H1 (cell line): Measurements from ENCODE around the gene RHBDF2. TPM values are rescaled to one million over a fixed set of nuclear protein-coding genes. Genes with fewer than 3 reads are reported as not detected.

Experiments used
- CTCF ChIA-PET: fragments of 300-600 bp; sonication (Branson Sonifier 250); formaldehyde crosslinking; loops from one replicate; lab custom pipeline; 2021; ENCODE audit not compliant: partially characterized antibody; lab: Charles Lee
- POLR2A ChIA-PET: fragments of 300-600 bp; sonication (Branson Sonifier 250); formaldehyde crosslinking; loops from one replicate; lab custom pipeline; 2021; ENCODE audit warnings: inconsistent platforms; ENCODE audit not compliant: partially characterized antibody; lab: Charles Lee
- DNase-seq, 2 experiments: peaks; one replicate each; pipeline versions ENCODE4 v3.0.0 to v3.0.0-alpha.2; 2010 to 2022; ENCODE audit warnings: low spot score in 2 of 2, low read depth in 1 of 2, mixed read lengths in 1 of 2
- FAIRE-seq: peaks from 2 replicates; lab custom pipeline; 2011; peaks lifted over from hg19 to GRCh38; lab: Jason Lieb, UNC
- H2AFZ ChIP-seq: 2 replicates; pipeline ENCODE4 v1.8.1; 2012; ENCODE audit warnings: low read length, inconsistent platforms
- H2AK5ac ChIP-seq: 2 replicates; pipeline ENCODE4 v1.6.1; 2013; ENCODE audit warnings: low read depth, low read length
- H2BK120ac ChIP-seq: replicated peaks from 2 replicates; pipeline ENCODE3; 2013; ENCODE audit warnings: low read depth, low read length, inconsistent platforms
- H2BK12ac ChIP-seq: 2 replicates; pipeline ENCODE4 v1.6.1; 2013; ENCODE audit warnings: low read depth, low read length
- H2BK15ac ChIP-seq: 2 replicates; pipeline ENCODE4 v1.6.1; 2013; ENCODE audit warnings: low read length
- H2BK20ac ChIP-seq: 2 replicates; pipeline ENCODE4 v1.6.1; 2013; ENCODE audit warnings: low read length
- H2BK5ac ChIP-seq: 2 replicates; pipeline ENCODE4 v1.6.1; 2013; ENCODE audit warnings: low read depth, low read length
- H3K14ac ChIP-seq: 2 replicates; pipeline ENCODE4 v1.6.1; 2013; ENCODE audit warnings: inconsistent platforms; ENCODE audit not compliant: insufficient read length
- H3K18ac ChIP-seq: 2 replicates; pipeline ENCODE4 v1.6.1; 2013; ENCODE audit warnings: low read length; ENCODE audit errors: extremely low read depth
- H3K23ac ChIP-seq: 2 replicates; pipeline ENCODE4 v1.6.1; 2013; ENCODE audit warnings: inconsistent platforms; ENCODE audit not compliant: insufficient read length
- H3K23me2 ChIP-seq: 2 replicates; pipeline ENCODE4 v1.6.1; 2013; ENCODE audit warnings: low read depth, low read length
- H3K27ac ChIP-seq: 2 replicates; pipeline ENCODE4 v1.6.1; 2011; ENCODE audit warnings: low read depth, low read length, inconsistent platforms
- H3K27me3 ChIP-seq, 4 experiments: replicated peaks in 1 of 4; 1 replicate in 1 of 4; 2 replicates in 3 of 4; pipeline versions ENCODE4 v1.6.1 to v1.8.1; 2011 to 2013; ENCODE audit warnings: low read length in 3 of 4, mild to moderate bottlenecking in 3 of 4, inconsistent platforms in 2 of 4, mixed read lengths in 2 of 4, moderate library complexity in 1 of 4; ENCODE audit not compliant: control insufficient read depth in 3 of 4, insufficient read depth in 3 of 4; ENCODE audit errors: extremely low read depth in 1 of 4
- H3K36me3 ChIP-seq, 4 experiments: 2 replicates each; pipeline versions ENCODE4 v1.6.1 to v1.8.1; 2011 to 2013; ENCODE audit warnings: mild to moderate bottlenecking in 4 of 4, low read length in 3 of 4, moderate library complexity in 2 of 4, control low read depth in 1 of 4, inconsistent platforms in 1 of 4; ENCODE audit not compliant: insufficient read depth in 4 of 4, control insufficient read depth in 2 of 4
- H3K4ac ChIP-seq: replicated peaks from 2 replicates; pipeline ENCODE3; 2013; ENCODE audit warnings: low read length, low read depth, mixed read lengths, inconsistent platforms; ENCODE audit not compliant: insufficient read length
- H3K4me1 ChIP-seq, 4 experiments: replicated peaks in 1 of 4; 1 replicate in 1 of 4; 2 replicates in 3 of 4; pipeline versions ENCODE4 v1.6.1 to v1.8.1; 2011 to 2013; ENCODE audit warnings: low read length in 3 of 4, inconsistent platforms in 2 of 4, mixed read lengths in 1 of 4; ENCODE audit not compliant: insufficient read depth in 4 of 4, control insufficient read depth in 3 of 4
- H3K4me2 ChIP-seq, 2 experiments: 2 replicates each; pipeline versions ENCODE4 v1.6.1 to v1.8.1; 2011 to 2013; ENCODE audit warnings: low read depth in 2 of 2, low read length in 2 of 2, control low read depth in 1 of 2, inconsistent platforms in 1 of 2, mild to moderate bottlenecking in 1 of 2; ENCODE audit not compliant: insufficient read depth in 1 of 2
- H3K4me3 ChIP-seq, 4 experiments: fragments of 200-600, 300-600 bp in 1 of 4; sonication (generic), shearing (Covaris generic), sonication (Bioruptor Twin) in 1 of 4; 2 replicates each; pipeline versions ENCODE4 v1.5.1 to v1.8.1; 2011 to 2016; ENCODE audit warnings: low read length in 4 of 4, low read depth in 3 of 4, control low read depth in 2 of 4, inconsistent platforms in 2 of 4, mild to moderate bottlenecking in 2 of 4, mixed read lengths in 1 of 4, moderate library complexity in 1 of 4; ENCODE audit not compliant: insufficient read depth in 2 of 4; ENCODE audit errors: extremely low read depth in 1 of 4
- H3K56ac ChIP-seq: replicated peaks from 2 replicates; pipeline ENCODE3; 2013; ENCODE audit warnings: low read depth, mild to moderate bottlenecking, mixed read lengths, low read length, inconsistent platforms; ENCODE audit not compliant: insufficient read length
- H3K79me1 ChIP-seq: 2 replicates; pipeline ENCODE4 v1.6.1; 2013; ENCODE audit warnings: low read depth, low read length, control low read depth
- H3K79me2 ChIP-seq, 2 experiments: 2 replicates each; pipeline versions ENCODE4 v1.6.1 to v1.8.1; 2012 to 2013; ENCODE audit warnings: low read length in 2 of 2, mild to moderate bottlenecking in 2 of 2, inconsistent platforms in 1 of 2; ENCODE audit not compliant: insufficient read depth in 2 of 2, control insufficient read depth in 1 of 2
- H3K9ac ChIP-seq, 4 experiments: replicated peaks in 1 of 4; 1 replicate in 1 of 4; 2 replicates in 3 of 4; pipeline versions ENCODE4 v1.6.1 to v1.8.1; 2011 to 2013; ENCODE audit warnings: low read depth in 3 of 4, low read length in 3 of 4, control low read depth in 2 of 4, mild to moderate bottlenecking in 2 of 4, moderate library complexity in 2 of 4, inconsistent platforms in 1 of 4; ENCODE audit errors: extremely low read depth in 1 of 4
- H3K9me3 ChIP-seq, 2 experiments: 2 replicates each; pipeline versions ENCODE4 v1.6.1 to v1.8.1; 2012 to 2013; ENCODE audit warnings: mild to moderate bottlenecking in 2 of 2, moderate library complexity in 2 of 2, control low read depth in 1 of 2, inconsistent platforms in 1 of 2, low read depth in 1 of 2, low read length in 1 of 2, mixed read lengths in 1 of 2; ENCODE audit not compliant: insufficient read depth in 2 of 2
- H4K20me1 ChIP-seq, 2 experiments: replicated peaks in 1 of 2; 2 replicates each; pipeline versions ENCODE3 to v1.8.1; 2011 to 2013; ENCODE audit warnings: inconsistent platforms in 2 of 2, low read length in 2 of 2, mild to moderate bottlenecking in 1 of 2; ENCODE audit not compliant: insufficient read depth in 2 of 2, control insufficient read depth in 1 of 2
- H4K5ac ChIP-seq: 2 replicates; pipeline ENCODE4 v1.6.1; 2013; ENCODE audit warnings: low read length, low read depth, mixed read lengths, inconsistent platforms; ENCODE audit not compliant: insufficient read length
- H4K8ac ChIP-seq: 2 replicates; pipeline ENCODE4 v1.8.0; 2013; ENCODE audit warnings: mild to moderate bottlenecking, moderate library complexity, low read length, inconsistent platforms; ENCODE audit not compliant: insufficient read depth; ENCODE audit errors: extremely low read depth
- H4K91ac ChIP-seq: replicated peaks from 2 replicates; pipeline ENCODE3; 2013; ENCODE audit warnings: low read length, mixed read lengths, inconsistent platforms; ENCODE audit not compliant: insufficient read length
- EGR1 ChIP-seq: IDR thresholded peaks from 2 replicates; pipeline ENCODE4 v1.6.1; 2011; ENCODE audit warnings: low read depth, low read length, borderline replicate concordance
- NRF1 ChIP-seq: IDR thresholded peaks from 2 replicates; pipeline ENCODE4 v1.6.1; 2011; ENCODE audit warnings: mild to moderate bottlenecking, low read depth, low read length, improper control_type of control experiment
- PHF8 ChIP-seq: fragments of 200-600 bp; sonication (generic); conservative IDR thresholded peaks from 2 replicates; pipeline ENCODE4 v1.7.1; 2012; ENCODE audit warnings: low read depth, mild to moderate bottlenecking, inconsistent platforms, low read length, moderate library complexity
- POLR2A ChIP-seq, 2 experiments: IDR thresholded peaks; 1 replicate in 1 of 2; 2 replicates in 1 of 2; pipeline ENCODE4 v1.6.1; 2011; ENCODE audit warnings: low read depth in 2 of 2, low read length in 2 of 2, mild to moderate bottlenecking in 2 of 2; ENCODE audit errors: control extremely low read depth in 1 of 2
- POLR2AphosphoS5 ChIP-seq: IDR thresholded peaks from 2 replicates; pipeline ENCODE4 v1.6.1; 2011; ENCODE audit warnings: low read depth, low read length
- SIN3A ChIP-seq, 2 experiments: IDR thresholded peaks in 1 of 2; conservative IDR thresholded peaks in 1 of 2; 2 replicates each; pipeline ENCODE4 v1.6.1; 2011 to 2012; ENCODE audit warnings: low read length in 2 of 2, improper control_type of control experiment in 1 of 2, low read depth in 1 of 2, mild to moderate bottlenecking in 1 of 2
- TAF7 ChIP-seq: optimal IDR thresholded peaks from 2 replicates; pipeline ENCODE3; 2011; ENCODE audit warnings: low read depth, mild to moderate bottlenecking, inconsistent platforms, low read length, moderate library complexity, borderline replicate concordance
- TCF12 ChIP-seq: IDR thresholded peaks from 2 replicates; pipeline ENCODE4 v1.6.1; 2011; ENCODE audit warnings: low read depth, mild to moderate bottlenecking, low read length
- WGBS, 2 experiments: shearing (Covaris generic) in 1 of 2; methylation state at CpG; one replicate each; pipeline versions ENCODE4 v1.1.6 to v1.1.7; 2013 to 2015; ENCODE audit warnings: low lambda C conversion rate in 2 of 2, mixed read lengths in 2 of 2, inconsistent platforms in 1 of 2, low coverage in 1 of 2, missing lambda C conversion rate in 1 of 2; ENCODE audit not compliant: insufficient replicate concordance in 2 of 2, insufficient coverage in 1 of 2, insufficient read length in 1 of 2; ENCODE audit errors: extremely low coverage in 1 of 2, missing lambda C conversion rate in 1 of 2; 5-methylcytosine and 5-hydroxymethylcytosine counted together
- polyA plus RNA-seq, 7 experiments: library from polyadenylated mRNA; depleted of rRNA in 3 of 7; stranded (reverse) in 5 of 7; unstranded in 2 of 7; fragments of >200 nt in 5 of 7; fragments of 200-250 nt in 2 of 7; gene quantifications; 1 replicate in 5 of 7; 2 replicates in 1 of 7; 4 replicates in 1 of 7; pipeline versions ENCODE4 v1.2.1 to v1.2.3, GENCODE V29; 2011 to 2013; ENCODE audit warnings: missing spikeins in 2 of 7, mixed read lengths in 2 of 7
- total RNA-seq: library from RNA; stranded (reverse); fragmentation: NEBNext Ultra II Directional; extraction: Animal tissue kit (Norgen Biotek cat#: 25700); gene quantifications from 2 replicates; pipeline ENCODE4 v1.2.1, GENCODE V29; 2021

RHBDF2 gene
- total and polyA plus RNA-seq, 2 of the 8 experiments (the other 6 are each of a cell fraction or from before 2014, with no cell fraction given) = 21.2 to 25.9 TPM

DNA sequence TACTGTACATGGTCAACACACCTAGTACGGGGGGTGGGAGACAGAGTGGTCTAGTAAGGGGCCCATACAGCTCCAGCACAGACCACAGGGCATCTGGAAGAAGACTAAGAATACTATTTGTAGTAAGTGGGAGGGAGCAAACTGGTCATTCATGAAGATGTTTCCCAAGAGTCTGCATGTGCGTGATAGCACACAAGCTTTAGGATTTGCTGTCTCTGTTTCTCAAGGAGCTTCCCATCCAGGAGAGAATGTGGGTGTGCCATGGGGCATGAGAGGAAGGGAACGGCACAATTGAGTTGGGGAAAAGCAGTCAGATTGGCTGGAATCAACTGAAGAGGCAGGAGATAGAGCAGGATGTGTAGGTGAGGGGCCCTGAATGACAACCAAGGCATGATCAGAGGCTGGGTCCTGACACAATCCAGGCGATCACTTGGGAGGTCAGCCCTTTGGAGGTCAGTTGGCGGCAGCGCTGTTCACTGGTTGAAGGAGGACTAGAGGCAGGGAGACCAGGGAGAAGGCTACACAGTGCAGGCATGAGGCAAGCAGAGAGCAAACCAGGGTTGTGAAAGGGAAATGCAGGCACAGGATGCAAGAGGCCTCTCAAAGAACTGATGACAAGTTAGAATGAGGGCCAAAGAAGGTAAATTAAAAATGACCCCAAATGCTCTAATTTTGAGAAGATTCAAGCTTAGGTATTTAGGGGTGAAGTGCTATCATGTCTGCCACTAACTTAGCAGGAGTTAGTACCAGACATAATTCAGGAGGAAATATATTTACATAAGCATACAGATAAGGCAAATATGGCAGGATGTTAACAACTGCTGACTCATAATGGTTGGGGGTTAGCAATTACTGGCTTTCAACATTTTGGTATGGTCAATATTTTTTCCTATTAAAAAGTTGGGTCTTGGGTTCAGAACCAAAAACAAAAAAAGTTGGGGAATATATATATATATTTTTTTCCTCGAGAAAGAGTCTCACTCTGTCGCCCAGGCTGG is 58.6 kb downstream of the RHBDF2 start:
- Histone ChIP-seq H3K9me3 (no peaks in the 10 kb centered on the region), H3K79me2 (peaks cover 20 to 93% of the 10 kb centered on the region in 2 experiments), H2AFZ (no peak overlapping the region), H3K4me2 (peak overlapping the region in 1 of 2 experiments; percentile 50; a peak in 1 of 4 replicates), H3K56ac (no peak overlapping the region), H3K36me3 (no peaks in the 10 kb centered on the region), H2BK120ac (no peak overlapping the region), H2BK5ac (peak overlapping the region; percentile 32; the same call in 1 of the 2 replicates), H3K4me1 (peaks cover 30 to 67% (median 58%) of the 10 kb centered on the region in 4 experiments), H3K27me3 (no peaks in the 10 kb centered on the region), H2AK5ac (no peak overlapping the region), H4K20me1 (peaks cover 3 to 29% of the 10 kb centered on the region in 2 experiments), H4K91ac (peak overlapping the region; percentile 5), H3K23ac (no peak overlapping the region), H3K4ac (peak overlapping the region; percentile 11), H3K23me2 (no peaks in the 10 kb centered on the region), H3K27ac (no peak overlapping the region), H3K14ac (no peak overlapping the region), H3K9ac (no peak overlapping the region), H3K4me3 (no peak overlapping the region), H4K5ac (no peak overlapping the region), H3K18ac (no peak overlapping the region; the same call in 1 of the 2 replicates), H2BK20ac (no peak overlapping the region), H4K8ac (no peak overlapping the region), H2BK15ac (no peak overlapping the region), H2BK12ac (0 out of 2 replicates have a peak overlapping the region, but pooled peaks have one; percentile 41), H3K79me1 (peaks cover 20% of the 10 kb centered on the region)
- FAIRE-seq (no peak), DNase-seq (no peak)
- CTCF ChIA-PET = interaction anchor here (1.0 to 3.2 kb wide), 10 partner anchors 7 to 365 kb away, joined by 3 to 19 read pairs (median 4); partner anchors contain the start of genes AANAT and UBE2O
- 86% methylated on average over 8 of the region's 8 CpGs; no CpG with 5 or more reads in 1 of the 2 experiments for WGBS, 2 experiments
- POLR2A ChIA-PET = interaction anchor here (2.9 kb wide), 1 partner anchor 8 kb away, joined by 6 read pairs; no protein-coding TSS in a partner anchor
- TF ChIP-seq TAF7 (no peak), PHF8 (no peak), POLR2AphosphoS5 (no peak), EGR1 (no peak), POLR2A (IDR thresholded peaks at IDR 0.05; ENCODE audit: control extremely low read depth in 1 of 2, low read depth in 2 of 2, low read length in 2 of 2) (no peak), SIN3A (conservative IDR thresholded peaks at IDR 0.05 in 1 of 2, IDR thresholded peaks at IDR 0.05 in 1 of 2; ENCODE audit: low read depth in 1 of 2, low read length in 2 of 2) (no peak), NRF1 (no peak), TCF12 (no peak)
